GM19238 (cell line): ENCODE measurements around the gene EXOC4.

Experiments used
- DNase-seq: peaks from one replicate; pipeline ENCODE4 v3.0.0; 2011; ENCODE audit warnings: low spot score; ENCODE audit not compliant: insufficient read length

EXOC4 gene

DNA sequence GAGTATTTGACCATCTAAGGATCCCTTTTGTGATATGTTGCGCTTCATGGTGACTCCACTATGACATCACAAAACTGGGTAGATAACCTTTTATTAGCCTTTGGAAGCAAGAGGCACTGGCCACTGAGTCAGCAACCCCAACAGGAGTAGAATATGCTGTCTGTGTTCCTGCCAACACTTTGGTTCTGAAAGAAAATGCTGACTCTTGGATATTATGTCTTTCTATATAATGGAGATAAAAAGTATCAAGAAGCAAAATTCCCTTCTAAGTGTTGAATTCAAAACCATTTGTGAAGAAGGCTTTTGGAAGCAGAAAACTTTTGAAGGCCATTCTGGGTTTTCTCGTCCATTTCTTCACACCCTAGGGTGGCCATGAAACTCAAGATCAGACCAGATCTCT, 528.0 kb downstream of the EXOC4 start:
- DNase-seq: no peak

DNA sequence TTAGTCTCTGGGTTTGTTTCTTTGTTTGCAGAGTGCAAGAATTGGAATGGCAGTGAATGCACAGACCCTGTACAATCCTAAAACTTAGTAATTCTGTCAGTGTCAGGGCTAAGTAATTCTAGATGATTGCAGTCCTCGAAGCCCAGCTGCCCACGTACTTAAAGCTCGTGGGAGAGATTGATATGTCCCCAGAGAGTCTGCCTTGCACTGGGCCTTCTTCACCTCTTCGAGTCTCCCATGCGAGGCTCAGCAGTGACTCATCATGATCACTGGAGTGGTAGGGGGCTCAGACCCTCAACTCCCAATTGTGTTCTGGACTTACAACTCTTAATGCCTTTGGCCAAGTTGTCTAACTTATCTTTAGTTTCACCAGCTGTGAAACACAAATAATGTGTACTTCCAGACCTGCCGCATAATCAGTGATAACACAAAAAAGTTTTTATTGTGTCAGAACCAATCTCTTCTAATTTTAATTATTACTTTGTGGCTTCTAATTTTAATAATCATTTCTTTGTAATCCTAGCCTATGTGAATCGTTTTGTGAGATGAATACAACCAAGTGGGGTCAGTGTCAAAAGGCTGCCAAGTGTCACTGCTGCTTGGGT, 528.7 kb downstream of the EXOC4 start:
- DNase-seq: no peak

DNA sequence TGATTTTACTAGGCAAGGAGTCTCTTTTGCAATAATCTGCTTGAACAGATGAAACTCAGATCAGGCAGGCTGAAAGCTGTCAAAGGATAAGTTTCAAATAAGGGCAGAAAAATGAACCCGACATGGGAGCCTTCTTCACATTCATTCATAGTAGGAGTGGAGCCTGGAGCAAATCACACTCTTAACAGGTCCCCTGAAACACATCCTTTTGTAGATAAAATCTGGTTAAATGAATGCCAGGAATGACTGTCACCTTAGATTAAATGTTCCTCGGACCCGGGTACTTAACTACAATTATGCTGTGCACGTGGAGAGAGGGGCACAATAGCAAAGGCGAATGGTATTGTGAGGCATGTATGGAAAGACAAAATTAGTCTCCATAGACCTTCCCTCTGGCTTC, 529.6 kb downstream of the EXOC4 start:
- DNase-seq: no peak

DNA sequence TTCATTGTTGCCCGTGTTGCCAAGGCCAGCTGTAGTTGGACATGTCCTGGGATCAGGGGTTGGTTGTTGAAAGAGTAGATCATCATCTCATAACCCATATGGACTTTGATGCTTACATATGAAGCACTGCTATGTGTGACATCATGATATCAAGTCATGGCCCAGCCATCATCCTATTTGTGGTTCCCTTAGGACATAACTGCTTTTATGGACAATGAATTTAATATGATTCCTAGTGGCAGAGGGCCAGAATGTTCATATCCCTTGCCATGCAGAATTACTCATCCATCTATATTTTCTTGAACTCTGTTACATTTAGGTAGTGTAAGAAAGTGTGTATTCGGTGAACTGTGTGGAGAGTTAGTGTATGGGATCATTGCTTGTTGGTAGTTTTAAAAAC, 530.4 kb downstream of the EXOC4 start:
- DNase-seq: no peak

DNA sequence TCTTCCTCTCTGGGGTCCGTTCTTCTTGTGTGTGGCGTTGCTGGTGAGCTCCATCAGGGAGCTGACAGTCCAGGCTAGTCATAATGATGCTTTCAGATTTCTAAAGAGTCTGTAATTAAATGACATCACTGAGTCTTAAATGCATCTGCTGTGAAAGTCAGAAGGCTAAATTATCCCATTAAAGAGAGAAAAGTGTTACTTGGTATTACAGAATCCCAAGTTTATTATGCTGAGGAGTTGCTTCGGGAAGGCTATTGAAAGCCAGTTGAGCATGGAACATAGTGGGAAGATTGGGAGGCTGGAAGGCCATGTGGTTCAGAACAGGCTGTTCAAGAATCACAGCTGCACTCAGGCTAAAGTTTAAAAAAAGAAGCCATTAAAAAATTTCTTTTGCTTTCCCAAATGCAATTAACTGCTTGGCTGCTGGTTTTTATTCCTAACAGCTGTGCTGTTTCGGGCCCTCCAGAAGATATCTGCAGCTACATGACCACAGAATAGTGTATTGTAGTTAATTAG, 531.7 kb downstream of the EXOC4 start:
- no peak for DNase-seq

DNA sequence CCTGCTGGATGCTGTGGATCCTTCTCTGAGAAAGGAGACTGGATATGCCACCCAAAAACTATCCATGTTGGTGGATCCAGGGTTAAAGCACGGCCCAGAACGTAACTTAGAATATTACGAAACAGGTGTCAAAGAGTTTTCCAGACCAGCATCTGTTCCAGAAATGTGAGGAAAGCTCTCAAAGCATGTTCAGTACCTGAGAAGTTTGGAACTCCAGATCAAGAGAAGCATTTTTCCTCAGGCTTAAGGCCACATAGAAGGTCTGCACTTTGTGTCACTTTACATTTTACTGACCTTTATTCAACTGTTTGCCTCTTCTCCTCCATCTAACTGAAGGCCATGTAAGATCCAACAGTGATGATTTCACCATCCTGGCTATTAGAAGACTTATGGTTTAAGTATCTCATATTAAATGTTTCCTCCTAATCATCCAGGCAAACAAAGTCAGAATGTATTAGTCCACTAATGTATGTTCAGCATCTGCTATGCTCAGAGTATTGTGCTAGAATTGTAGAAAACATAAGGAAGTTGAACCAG, 533.6 kb downstream of the EXOC4 start:
- DNase-seq: no peak

DNA sequence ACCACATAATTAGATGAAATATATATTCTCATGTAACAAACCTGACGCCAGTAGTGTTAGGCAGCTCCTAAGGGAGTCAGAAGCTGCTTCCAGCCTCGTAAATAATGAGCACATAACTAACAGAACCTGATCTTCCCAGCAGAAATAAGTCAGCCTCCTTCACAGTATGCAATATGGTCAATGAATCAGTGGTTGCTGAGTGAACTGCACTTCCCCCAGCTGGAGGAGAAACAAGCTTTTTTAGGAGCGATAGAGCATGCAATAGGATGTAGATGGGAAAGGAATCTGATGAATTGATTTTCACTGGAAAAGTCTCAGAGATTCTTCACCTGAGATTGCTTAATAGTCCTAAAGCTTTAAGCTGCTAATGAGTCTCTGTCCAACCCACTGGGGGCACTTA, 537.1 kb downstream of the EXOC4 start:
- no peak for DNase-seq

DNA sequence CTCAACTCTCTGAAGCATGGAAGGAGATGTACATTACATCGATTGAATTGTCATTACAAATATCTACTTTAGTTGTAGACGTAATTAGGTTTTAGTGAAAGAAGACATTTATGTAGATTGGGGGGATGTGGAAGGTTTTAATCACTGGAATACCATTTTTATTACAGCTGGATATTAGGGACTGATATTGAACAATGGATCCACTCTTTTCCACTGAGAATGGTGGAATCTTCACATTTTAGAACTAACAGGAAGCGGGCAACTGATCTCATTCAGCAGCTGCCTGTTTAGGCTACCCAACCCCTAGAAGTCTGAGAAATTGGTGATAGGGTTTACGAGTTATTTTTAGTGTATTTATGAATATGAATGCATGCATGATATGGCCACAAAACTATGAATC, 538.0 kb downstream of the EXOC4 start:
- DNase-seq: no peak

DNA sequence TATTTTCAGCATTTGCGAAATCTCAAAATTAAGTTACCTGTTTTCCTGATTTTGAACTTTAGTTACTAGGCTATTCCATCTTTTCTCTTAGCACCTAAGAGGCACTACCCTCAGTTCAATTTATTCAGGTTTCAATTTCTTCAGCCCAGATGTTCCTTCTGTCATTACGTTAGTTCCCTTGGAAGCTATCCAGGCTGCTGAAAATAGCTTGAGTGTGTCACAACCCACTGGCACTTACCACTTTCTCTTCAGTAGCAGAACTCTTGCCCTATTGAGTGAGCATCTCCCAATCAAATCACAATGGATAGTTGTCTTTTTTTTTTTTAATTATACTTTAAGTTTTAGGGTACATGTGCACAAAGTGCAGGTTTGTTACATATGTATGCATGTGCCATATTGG, 541.6 kb downstream of the EXOC4 start:
- no peak for DNase-seq

DNA sequence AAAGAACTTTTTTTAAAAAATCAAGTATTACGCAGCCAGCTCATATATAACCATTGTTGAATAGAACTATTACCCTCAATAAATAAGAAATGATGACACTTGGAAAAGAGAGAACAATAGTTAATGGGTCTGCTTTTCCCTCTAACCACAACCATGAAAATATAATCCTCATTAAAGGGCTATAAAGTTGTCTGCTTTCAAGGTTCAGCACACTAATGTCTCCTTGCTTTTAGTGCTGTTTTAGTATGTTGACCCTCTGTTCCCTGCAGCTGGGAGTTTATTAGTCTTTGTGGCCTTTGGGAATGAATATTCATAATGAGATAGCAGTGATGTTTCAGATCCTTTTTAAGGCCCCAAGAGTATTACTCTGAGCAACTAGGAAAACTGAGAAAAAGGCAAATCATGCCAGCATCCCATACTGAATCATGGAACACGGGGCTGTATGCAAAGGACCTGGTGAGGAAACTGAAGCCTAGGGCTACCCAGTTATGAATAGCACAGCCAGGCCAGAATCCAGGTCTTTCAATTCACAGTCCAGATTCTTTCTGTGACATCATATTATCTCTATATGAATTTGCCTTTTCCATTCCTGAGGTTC, 542.3 kb downstream of the EXOC4 start:
- no peak for DNase-seq

DNA sequence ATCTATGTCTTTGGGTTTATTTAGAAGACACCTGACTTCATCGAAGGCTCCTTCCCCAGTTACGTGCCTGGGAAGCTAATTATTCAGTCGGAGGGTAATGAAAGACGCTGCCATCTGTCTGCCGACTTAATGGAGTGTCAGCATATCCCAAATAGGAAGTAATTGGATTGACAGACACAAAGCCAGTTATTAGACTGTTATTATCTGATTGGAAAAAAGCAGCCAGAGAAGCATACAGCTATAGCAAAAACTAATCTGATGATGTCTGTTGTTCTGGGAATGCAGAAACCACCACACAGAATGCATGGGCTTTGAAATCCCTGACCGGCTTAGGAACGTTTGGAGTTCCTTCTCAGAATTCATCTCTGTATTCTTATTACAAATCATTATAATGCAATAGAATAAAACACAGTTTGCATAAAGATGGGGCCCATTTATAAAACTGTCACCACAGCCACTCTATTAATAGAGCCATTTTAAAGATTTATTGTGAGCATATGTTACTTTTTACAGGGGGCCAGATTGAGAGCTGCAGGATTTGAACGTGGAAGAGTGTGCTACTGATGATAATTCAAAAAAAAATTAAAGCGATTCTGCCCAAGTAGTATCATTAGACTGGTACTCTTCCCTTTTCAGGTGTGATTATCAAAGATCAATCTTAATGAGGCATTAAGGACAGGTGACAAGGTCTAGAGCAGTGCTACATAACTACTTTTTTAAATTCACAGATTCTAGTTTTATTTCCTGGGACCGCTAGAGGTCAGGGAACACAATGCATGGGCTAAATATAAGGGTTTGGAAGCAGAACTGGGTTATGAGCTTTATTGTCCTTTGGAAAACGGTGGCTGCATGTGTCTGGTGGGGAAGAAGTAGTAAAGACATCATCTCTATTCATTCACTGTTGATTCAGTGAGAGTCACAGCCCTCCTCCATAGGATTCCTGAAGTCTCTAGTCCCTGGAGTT, 544.2 kb downstream of the EXOC4 start:
- no peak for DNase-seq

DNA sequence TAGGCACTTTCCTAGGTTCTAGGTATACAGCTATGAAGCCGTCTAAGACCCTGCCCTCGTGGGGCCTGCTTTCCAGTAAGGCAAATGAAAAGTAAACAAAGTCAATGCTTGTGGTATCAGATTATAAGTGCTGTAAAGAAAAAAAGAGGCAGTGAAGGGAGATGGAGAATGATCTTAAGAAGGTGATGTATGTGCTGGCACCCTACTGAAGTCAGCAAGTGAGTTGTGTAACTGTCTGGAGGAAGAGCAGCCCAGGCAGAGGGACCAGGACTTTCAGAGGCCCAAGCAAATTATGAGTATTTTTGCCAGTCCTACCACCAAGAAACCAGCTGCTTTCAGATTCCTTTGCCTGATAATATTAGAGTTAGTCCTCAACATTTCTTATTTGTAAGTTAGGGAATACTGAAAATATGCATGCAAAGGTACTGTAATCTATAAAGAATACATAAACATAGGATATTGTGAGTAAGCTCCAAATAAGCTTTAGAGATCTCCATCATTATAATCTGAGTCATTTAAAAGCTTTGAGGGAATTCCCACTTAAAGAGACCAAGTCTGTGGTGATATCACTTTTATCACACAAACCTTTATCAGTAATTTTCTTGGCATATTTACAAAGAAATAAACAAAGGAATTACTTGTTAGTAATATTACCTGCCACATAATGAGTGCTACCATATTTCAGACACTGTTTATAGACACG, 545.1 kb downstream of the EXOC4 start:
- no peak for DNase-seq

DNA sequence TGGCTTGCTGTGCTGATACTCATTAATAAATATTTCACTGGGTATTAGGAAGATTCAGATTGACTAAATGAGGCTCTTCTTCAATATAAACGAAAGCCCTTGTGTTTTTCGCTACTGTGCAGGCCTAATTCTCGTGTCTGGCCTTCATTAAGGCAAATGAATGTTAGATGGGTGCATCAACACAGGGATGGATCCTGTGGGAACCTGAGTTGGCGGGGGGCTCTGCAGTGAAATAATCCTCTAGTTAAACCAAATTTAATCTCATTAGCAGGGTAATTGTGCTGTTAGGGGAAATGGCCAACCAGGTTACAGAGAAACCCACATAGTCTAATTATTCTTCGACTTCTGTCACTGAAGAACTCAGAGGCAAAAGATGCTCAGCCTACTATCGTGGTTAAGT, 548.5 kb downstream of the EXOC4 start:
- DNase-seq: no peak

DNA sequence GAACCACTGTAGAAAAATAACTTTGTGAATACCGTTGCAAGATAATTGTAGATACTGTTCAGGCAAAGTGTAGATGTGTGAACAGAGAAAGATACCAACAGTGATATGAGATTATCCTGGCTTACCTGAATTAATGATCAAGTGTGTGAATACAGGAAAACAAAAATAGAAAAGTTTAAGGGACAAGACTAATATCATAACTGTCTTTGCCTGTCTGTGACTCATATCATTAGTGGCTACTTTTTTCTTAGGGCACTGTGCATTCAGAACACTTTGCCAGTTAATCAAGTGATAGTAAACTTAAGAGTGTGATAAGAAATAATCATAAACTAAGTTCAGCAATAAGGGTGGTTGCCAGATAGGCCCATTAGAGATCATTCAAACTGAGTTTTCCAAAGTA, 551.2 kb downstream of the EXOC4 start:
- no peak for DNase-seq

DNA sequence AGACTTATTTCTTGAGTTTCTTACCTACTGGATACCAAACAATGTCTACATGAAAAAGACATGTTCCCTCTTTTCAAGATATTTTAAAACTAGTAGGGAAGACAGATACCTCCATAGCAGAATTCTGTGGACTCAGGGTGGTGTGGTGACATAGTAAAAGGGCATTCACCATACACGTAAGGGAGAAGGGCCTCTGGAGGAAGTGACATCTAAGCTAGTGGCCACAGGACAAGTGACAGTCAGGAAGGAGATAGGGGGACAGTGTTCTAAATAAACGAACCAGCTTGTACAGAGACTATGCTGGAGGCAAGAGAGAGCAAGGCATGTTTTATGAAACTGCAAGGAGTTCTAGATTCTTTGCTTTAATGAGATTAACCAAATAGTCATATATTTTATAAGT, 552.5 kb downstream of the EXOC4 start:
- DNase-seq: no peak

DNA sequence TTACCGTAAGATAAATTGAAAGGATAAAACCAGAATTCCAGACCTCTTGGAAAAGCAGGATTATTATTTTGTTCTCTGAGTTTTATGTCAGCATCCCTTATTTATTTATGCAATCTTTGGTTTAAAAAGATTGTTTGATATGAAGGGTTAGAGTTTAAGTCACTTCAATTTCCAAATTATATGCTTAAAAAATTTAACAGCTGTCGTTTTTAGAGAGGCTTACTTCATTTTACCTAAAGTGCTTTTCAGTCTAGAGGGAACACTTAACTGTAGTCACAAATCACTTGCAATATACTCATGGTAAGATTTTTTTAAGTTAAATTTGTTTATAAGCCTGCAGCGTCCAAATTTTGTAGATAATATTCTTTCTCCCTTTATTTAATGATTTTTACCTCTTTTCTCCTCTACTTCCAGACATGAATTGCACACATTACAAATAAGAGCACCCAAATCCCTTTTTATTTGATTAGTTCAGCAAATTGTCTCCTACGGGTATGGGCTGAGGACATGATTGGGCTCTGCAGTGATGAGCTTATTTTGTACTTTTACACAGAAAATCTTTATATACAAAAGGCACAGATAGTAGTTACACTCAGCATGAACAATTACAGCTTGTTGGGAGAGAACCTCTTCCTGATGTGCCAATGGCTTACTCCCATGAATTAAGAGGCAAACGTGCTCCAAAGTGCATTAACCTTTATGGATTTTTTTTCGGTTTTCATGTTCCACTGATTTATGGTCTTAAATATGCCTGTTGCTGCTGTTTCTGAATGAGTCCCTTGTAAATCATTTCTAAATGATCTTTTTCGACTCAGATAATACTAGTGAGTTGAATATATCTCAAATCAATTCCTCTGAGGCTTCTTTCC, 555.0 kb downstream of the EXOC4 start:
- DNase-seq: no peak

DNA sequence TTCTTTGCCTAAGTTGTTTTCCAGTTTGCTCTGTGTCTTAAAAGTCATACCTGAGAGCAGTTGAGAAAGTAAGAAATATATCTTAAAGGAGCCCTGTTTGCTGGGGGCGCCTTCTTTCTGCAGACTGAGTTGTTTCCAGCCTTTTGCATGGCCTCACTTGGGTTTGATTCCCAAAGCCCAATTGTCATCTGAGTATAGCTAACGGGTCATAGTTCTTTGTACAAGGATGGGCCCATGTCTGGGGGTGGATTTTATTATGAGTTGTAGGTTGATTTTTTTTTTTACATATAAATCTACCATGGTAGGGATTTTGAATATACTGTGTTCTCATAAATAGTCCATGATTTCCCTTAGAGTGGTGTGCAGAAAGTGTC, 555.6 kb downstream of the EXOC4 start:
- DNase-seq: no peak

DNA sequence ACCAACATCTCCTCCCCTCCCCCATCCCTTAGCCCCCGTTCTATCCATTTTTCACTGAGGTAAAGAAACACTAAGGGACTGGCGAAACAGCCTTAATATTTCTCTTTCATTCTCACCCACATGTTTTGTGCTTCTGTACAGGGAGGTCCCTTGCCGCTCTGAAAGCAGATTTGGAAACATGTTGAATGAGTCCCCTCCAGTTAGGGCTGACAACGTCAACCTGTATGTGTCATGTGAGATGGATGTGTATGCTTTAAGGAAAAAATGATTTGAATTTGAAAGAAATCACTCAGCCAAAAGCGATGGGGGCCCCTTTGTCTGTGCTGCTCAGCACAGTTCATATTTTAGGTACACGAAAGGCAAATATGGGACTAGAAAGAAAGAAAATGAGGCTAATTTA, 560.0 kb downstream of the EXOC4 start:
- DNase-seq: no peak

DNA sequence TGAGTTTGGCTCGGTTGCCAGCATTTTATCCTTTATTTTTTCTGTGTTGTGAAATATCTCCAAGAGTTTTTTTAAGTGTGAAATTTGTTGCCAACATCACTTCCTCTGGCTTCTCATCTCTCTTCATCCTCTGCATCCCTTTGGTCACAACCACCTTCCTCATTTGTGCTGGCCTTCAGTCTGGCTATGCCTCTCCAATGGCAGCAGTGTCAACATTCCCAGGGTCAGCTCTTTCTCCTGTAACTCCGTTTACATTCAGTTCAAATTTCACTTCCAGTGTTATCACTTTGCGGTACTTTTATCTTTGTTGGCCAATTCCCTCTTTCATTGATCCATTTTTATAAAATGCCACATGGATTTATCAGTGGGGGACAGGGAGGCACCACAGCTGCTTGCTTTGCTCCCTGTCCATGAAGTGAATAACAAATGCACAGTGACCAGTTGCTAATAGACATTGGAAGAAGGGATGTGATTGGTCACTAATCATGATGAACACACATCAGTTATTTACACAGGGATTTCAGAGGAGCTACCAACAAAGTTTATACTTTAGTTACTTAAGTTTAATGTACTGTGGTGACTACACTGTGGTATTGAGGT, 562.8 kb downstream of the EXOC4 start:
- DNase-seq: no peak

DNA sequence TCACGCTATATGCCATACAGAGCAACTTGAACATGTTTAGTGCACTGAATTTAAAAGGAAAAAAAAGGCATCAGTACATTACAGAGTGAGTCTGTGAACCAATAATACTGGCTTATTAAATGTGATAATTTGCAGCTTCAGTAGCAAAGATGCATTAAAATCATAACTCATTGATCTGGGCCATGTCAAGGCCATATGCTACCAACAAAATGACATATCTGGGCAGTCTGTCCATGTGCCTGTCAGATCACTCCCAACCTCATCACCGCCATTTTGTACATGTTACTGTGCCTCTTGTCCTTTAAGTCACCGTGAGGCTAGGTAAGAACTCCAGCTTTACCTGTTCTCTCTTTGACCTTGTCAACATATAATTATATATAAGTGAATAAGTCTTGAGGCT, 566.8 kb downstream of the EXOC4 start:
- no peak for DNase-seq
